K562 (cell line): Measurements from ENCODE around the gene GNAZ. TPM values are rescaled to one million over a fixed set of nuclear protein-coding genes. Genes with fewer than 3 reads are reported as not detected.
A peak's percentile ranks its signal among the peaks of the same experiment; 100 is the strongest.

Source experiments
- CBFB ChIP-seq: sonication (generic); formaldehyde crosslinking; IDR thresholded peaks from 2 replicates; pipeline ENCODE4 v1.4.0; 2020; ENCODE audit warnings: mild to moderate bottlenecking, missing genetic modification reagents
- E2F3 ChIP-seq: fragments of 250-450 bp; sonication (Bioruptor Pico); IDR thresholded peaks from 2 replicates; pipeline ENCODE4 v1.4.0; 2020; ENCODE audit warnings: mild to moderate bottlenecking
- ESRRA ChIP-seq: fragments of 450-650 bp; IDR thresholded peaks from 2 replicates; pipeline ENCODE4 v1.6.1; 2014; ENCODE audit warnings: low read depth, mild to moderate bottlenecking, moderate library complexity, borderline replicate concordance
- ETV6 ChIP-seq, 3 experiments: fragments of 150-350 bp in 1 of 3; sonication (generic) in 1 of 3; formaldehyde crosslinking in 1 of 3; IDR thresholded peaks; 2 replicates each; pipeline versions ENCODE4 v1.6.1 to v1.8.0; 2014 to 2022; ENCODE audit warnings: borderline replicate concordance in 2 of 3, low read depth in 2 of 3, antibody characterized with exemption in 1 of 3, low read length in 1 of 3, mild to moderate bottlenecking in 1 of 3, missing genetic modification reagents in 1 of 3
- FOS ChIP-seq: IDR thresholded peaks from 3 replicates; pipeline ENCODE4 v1.6.1; 2011; ENCODE audit not compliant: insufficient read length; ENCODE audit errors: extremely low read depth
- FOXA3 ChIP-seq, 2 experiments: fragments of 450-650 bp in 1 of 2; sonication (generic) in 1 of 2; formaldehyde crosslinking; IDR thresholded peaks in 1 of 2; conservative IDR thresholded peaks in 1 of 2; 2 replicates each; pipeline versions ENCODE4 v1.4.0 to v1.8.0; 2020 to 2022; ENCODE audit warnings: mild to moderate bottlenecking in 2 of 2, missing genetic modification reagents in 1 of 2
- FUS ChIP-seq: fragments of 200-400 bp; formaldehyde crosslinking; optimal IDR thresholded peaks from 2 replicates; pipeline ENCODE3; 2017; ENCODE audit warnings: low read depth, low read length
- HIVEP1 ChIP-seq: fragments of 250-450 bp; sonication (Bioruptor Pico); IDR thresholded peaks from 2 replicates; pipeline ENCODE4 v1.4.0; 2020; ENCODE audit warnings: mild to moderate bottlenecking
- JUN ChIP-seq, 2 experiments: sonication (generic) in 1 of 2; formaldehyde crosslinking in 1 of 2; IDR thresholded peaks; 2 replicates each; pipeline versions ENCODE4 v1.6.1 to v1.8.0; 2012 to 2022; ENCODE audit warnings: borderline replicate concordance in 2 of 2, mild to moderate bottlenecking in 2 of 2, improper control_type of control experiment in 1 of 2, low read depth in 1 of 2, low read length in 1 of 2, missing genetic modification reagents in 1 of 2
- KAT2B ChIP-seq: IDR thresholded peaks from one replicate; pipeline ENCODE4 v1.6.1; 2012; ENCODE audit warnings: low read depth, mild to moderate bottlenecking, control low read depth, inconsistent platforms, low read length, moderate library complexity
- MECOM ChIP-seq: fragments of 250-450 bp; sonication (Bioruptor Pico); IDR thresholded peaks from 2 replicates; pipeline ENCODE4 v1.8.0; 2022; ENCODE audit warnings: inconsistent platforms
- MEIS2 ChIP-seq: fragments of 450-650 bp; IDR thresholded peaks from 2 replicates; pipeline ENCODE4 v1.6.1; 2014; ENCODE audit warnings: mild to moderate bottlenecking; ENCODE audit not compliant: partially characterized antibody
- MTF1 ChIP-seq: fragments of 250-450 bp; sonication (Bioruptor Pico); IDR thresholded peaks from 2 replicates; pipeline ENCODE4 v1.9.0; 2021; ENCODE audit warnings: moderate library complexity, mild to moderate bottlenecking, inconsistent platforms, borderline replicate concordance
- RAD21 ChIP-seq, 2 experiments: fragments of 250-450 bp in 1 of 2; fragments of 450-650 bp in 1 of 2; sonication (Bioruptor Pico) in 1 of 2; formaldehyde crosslinking in 1 of 2; IDR thresholded peaks in 1 of 2; conservative IDR thresholded peaks in 1 of 2; 2 replicates each; pipeline versions ENCODE4 v1.4.0 to v1.8.0; 2020 to 2022; ENCODE audit warnings: mild to moderate bottlenecking in 2 of 2, moderate library complexity in 1 of 2
- RCOR1 ChIP-seq, 2 experiments: IDR thresholded peaks; 2 replicates each; pipeline ENCODE4 v1.6.1; 2012; ENCODE audit warnings: low read depth in 2 of 2, low read length in 2 of 2, borderline replicate concordance in 1 of 2, improper control_type of control experiment in 1 of 2
- SRF ChIP-seq, 2 experiments: fragments of 250-450, 450-650 bp in 1 of 2; sonication (Bioruptor Pico) in 1 of 2; sonication (generic) in 1 of 2; formaldehyde crosslinking; IDR thresholded peaks; 2 replicates each; pipeline versions ENCODE4 v1.5.0 to v1.5.1; 2020 to 2022; ENCODE audit warnings: mild to moderate bottlenecking in 1 of 2, missing genetic modification reagents in 1 of 2
- SRSF3 ChIP-seq: fragments of 200-400 bp; formaldehyde crosslinking; IDR thresholded peaks from 2 replicates; pipeline ENCODE4 v1.6.1; 2016; ENCODE audit warnings: mild to moderate bottlenecking, low read length, moderate library complexity; ENCODE audit not compliant: insufficient read depth
- ZKSCAN1 ChIP-seq: fragments of 150-350 bp; IDR thresholded peaks from 2 replicates; pipeline ENCODE4 v1.6.1; 2016; ENCODE audit warnings: low read depth, low read length
- ZNF140 ChIP-seq: fragments of 250-450 bp; sonication (Bioruptor Pico); IDR thresholded peaks from 2 replicates; pipeline ENCODE4 v1.8.0; 2021; ENCODE audit warnings: moderate library complexity, mild to moderate bottlenecking, inconsistent platforms
- polyA plus RNA-seq, 8 experiments: library from polyadenylated mRNA; depleted of rRNA in 4 of 8; stranded (reverse) in 5 of 8; unstranded in 3 of 8; fragments of >200 nt; fragmentation: Nextera tagmentation in 2 of 8; fragmentation: Illumina TruSeq in 1 of 8; extraction: Ambion mirVana in 2 of 8; extraction: Trizol in 1 of 8; gene quantifications; 2 replicates each; pipeline versions ENCODE4 v1.2.1 to v1.2.3, GENCODE V29; 2011 to 2014; ENCODE audit warnings: inconsistent platforms in 1 of 8, missing spikeins in 1 of 8
- total RNA-seq, 7 experiments: library from RNA; depleted of rRNA in 6 of 7; stranded (reverse); fragments of >200 nt in 6 of 7; fragmentation: Illumina TruSeq in 2 of 7; extraction: Trizol in 2 of 7; gene quantifications; 2 replicates each; pipeline versions ENCODE4 v1.2.1 to v1.2.3, GENCODE V29; 2011 to 2021; ENCODE audit warnings: low replicate concordance in 1 of 7
- TF ChIP-seq, protein P1 (sequence below): fragments of 450-650 bp; IDR thresholded peaks from 2 replicates; pipeline ENCODE4 v1.6.1; 2016
- TF ChIP-seq, protein P2 (sequence below), 2 experiments: fragments of 150-350 bp in 1 of 2; IDR thresholded peaks; 2 replicates each; pipeline ENCODE4 v1.6.1; 2012 to 2016; ENCODE audit warnings: low read depth in 2 of 2, low read length in 2 of 2, mild to moderate bottlenecking in 1 of 2, moderate library complexity in 1 of 2

The GNAZ gene
- total and polyA plus RNA-seq, 9 of the 15 experiments (the other 6 are each of a cell fraction or from before 2014, with no cell fraction given) = 0.04 to 0.22 (median 0.13) TPM; not detected in 3

DNA sequence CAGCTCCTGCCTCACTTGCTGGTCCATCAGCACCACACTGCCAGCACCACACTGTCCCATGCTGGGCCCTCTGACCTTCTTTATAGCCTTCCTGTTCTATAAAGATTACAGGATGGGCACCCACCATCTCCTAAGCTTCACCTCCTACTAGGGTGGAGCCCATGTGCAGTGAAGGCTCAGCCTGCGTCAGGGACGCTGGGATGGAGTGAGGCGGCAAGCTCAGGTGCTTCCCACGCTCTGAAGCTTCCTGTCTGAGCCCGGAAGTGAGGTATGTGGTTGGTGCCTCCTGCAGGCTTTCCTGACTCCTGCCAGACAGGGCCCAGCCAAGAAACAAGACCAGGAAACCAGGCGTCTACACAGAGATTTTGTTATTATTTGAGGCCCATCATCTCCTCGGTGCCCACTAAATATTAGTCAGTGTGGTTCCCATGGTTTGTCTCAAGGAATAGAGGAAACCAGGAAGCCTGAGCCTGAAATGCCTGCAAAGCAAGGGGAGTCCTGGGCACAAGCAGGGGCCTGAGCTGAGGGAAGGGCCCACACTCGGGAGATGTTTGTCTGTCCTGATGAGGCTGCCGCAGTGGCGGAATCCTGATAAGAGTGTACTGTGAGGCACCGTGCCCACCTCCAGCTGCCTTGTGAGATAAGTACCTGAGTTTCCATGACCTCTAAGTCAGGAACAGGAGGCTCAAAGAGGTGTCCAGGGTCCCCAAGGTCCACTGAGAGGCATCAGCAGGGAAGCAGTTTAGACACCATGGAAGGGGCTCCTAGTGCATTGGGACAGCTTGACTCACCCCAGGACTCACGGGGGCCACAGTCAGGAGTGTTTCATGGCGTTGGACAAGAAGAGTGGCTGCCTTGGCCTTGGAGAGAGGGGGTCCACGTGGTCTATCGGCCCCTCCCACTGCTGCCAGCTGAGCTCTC, 49.4 kb downstream of the GNAZ start (continued):
- no peak for TF ChIP-seq MTF1
- TF ChIP-seq, protein P1, sequence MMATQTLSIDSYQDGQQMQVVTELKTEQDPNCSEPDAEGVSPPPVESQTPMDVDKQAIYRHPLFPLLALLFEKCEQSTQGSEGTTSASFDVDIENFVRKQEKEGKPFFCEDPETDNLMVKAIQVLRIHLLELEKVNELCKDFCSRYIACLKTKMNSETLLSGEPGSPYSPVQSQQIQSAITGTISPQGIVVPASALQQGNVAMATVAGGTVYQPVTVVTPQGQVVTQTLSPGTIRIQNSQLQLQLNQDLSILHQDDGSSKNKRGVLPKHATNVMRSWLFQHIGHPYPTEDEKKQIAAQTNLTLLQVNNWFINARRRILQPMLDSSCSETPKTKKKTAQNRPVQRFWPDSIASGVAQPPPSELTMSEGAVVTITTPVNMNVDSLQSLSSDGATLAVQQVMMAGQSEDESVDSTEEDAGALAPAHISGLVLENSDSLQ = no peak
- TF ChIP-seq CBFB (CRISPR knock-in tag) = no peak
- no peak for TF ChIP-seq HIVEP1 (CRISPR knock-in tag)
- peak in 1 of 2 experiments; percentile 27; a peak in 2 of 4 replicates for TF ChIP-seq RAD21 (CRISPR knock-in tag; conservative IDR thresholded peaks at IDR 0.05 in 1 of 2, IDR thresholded peaks at IDR 0.05 in 1 of 2)
- no peak for TF ChIP-seq FUS
- TF ChIP-seq ZNF140 (CRISPR knock-in tag) = no peak
- TF ChIP-seq ETV6 (IDR thresholded peaks at IDR 0.05; ENCODE audit: borderline replicate concordance in 1 of 2, low read depth in 2 of 2, low read length in 1 of 2) = 0 out of 4 replicates have a peak, but pooled peaks of 1 of the 2 experiments have one; percentile 9
- no peak for TF ChIP-seq ETV6 (CRISPR knock-in tag; IDR thresholded peaks at IDR 0.05; ENCODE audit: borderline replicate concordance)
- TF ChIP-seq, protein P2, sequence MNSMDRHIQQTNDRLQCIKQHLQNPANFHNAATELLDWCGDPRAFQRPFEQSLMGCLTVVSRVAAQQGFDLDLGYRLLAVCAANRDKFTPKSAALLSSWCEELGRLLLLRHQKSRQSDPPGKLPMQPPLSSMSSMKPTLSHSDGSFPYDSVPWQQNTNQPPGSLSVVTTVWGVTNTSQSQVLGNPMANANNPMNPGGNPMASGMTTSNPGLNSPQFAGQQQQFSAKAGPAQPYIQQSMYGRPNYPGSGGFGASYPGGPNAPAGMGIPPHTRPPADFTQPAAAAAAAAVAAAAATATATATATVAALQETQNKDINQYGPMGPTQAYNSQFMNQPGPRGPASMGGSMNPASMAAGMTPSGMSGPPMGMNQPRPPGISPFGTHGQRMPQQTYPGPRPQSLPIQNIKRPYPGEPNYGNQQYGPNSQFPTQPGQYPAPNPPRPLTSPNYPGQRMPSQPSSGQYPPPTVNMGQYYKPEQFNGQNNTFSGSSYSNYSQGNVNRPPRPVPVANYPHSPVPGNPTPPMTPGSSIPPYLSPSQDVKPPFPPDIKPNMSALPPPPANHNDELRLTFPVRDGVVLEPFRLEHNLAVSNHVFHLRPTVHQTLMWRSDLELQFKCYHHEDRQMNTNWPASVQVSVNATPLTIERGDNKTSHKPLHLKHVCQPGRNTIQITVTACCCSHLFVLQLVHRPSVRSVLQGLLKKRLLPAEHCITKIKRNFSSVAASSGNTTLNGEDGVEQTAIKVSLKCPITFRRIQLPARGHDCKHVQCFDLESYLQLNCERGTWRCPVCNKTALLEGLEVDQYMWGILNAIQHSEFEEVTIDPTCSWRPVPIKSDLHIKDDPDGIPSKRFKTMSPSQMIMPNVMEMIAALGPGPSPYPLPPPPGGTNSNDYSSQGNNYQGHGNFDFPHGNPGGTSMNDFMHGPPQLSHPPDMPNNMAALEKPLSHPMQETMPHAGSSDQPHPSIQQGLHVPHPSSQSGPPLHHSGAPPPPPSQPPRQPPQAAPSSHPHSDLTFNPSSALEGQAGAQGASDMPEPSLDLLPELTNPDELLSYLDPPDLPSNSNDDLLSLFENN (IDR thresholded peaks at IDR 0.05; ENCODE audit: low read depth in 2 of 2, low read length in 2 of 2) = 0 out of 4 replicates have a peak, but pooled peaks of 1 of the 2 experiments have one; percentile 52
- no peak for TF ChIP-seq KAT2B
- TF ChIP-seq MECOM (CRISPR knock-in tag) = no peak
- TF ChIP-seq JUN (IDR thresholded peaks at IDR 0.05; ENCODE audit: borderline replicate concordance, low read depth, low read length) = peak; percentile 50; the same call in 1 of the 2 replicates
- no peak for TF ChIP-seq JUN (CRISPR knock-in tag; IDR thresholded peaks at IDR 0.05; ENCODE audit: borderline replicate concordance)
- TF ChIP-seq FOXA3 (CRISPR knock-in tag; conservative IDR thresholded peaks at IDR 0.05 in 1 of 2, IDR thresholded peaks at IDR 0.05 in 1 of 2) = no peak
- 0 out of 2 replicates have a peak, but pooled peaks have one; percentile 14 for TF ChIP-seq ZKSCAN1
- peak; percentile 9 to 22; a peak in 2 of 4 replicates for TF ChIP-seq RCOR1 (IDR thresholded peaks at IDR 0.05; ENCODE audit: borderline replicate concordance in 1 of 2, low read depth in 2 of 2, low read length in 2 of 2)
- no peak for TF ChIP-seq MEIS2
- TF ChIP-seq SRF (CRISPR knock-in tag; IDR thresholded peaks at IDR 0.05) = no peak
- no peak for TF ChIP-seq FOS
- TF ChIP-seq SRSF3 = no peak
- no peak for TF ChIP-seq E2F3 (CRISPR knock-in tag)
- no peak for TF ChIP-seq ESRRA
